ENCODE data around the gene GALE.

GRCh38 chr1:23814016-23814415 lies 13.5 kb upstream of the GALE start:
- no peak for TF ChIP-seq TAF1 (IDR thresholded peaks at IDR 0.05; ENCODE audit: borderline replicate concordance, low read depth, low read length)
- TF ChIP-seq POLR2A (IDR thresholded peaks at IDR 0.05; ENCODE audit: low read depth, low read length) = no peak
